HG03097 (cell line): Measurements from ENCODE around the gene PIN1.
"Not testable (repeated sequence)": the region's sequence is repeated elsewhere in the genome, so short reads cannot be mapped to it uniquely, and the experiment has no call there.

ENCODE experiments used
- ATAC-seq: cut with Tn5 transposase; IDR thresholded peaks from one replicate; pipeline ENCODE4 v1.9.1; 2021; ENCODE audit not compliant: unreplicated experiment, low FRiP score

The PIN1 gene

GRCh38 chr19:9834726-9835506 lies at the start of gene PIN1:
Gene PIN1 (plus strand): TSS chr19:9835318. CDS start chr19:9835345, 27 bp downstream.
- peak; percentile 87 for ATAC-seq

GRCh38 chr19:9785367-9786331 lies 49.5 kb upstream of the PIN1 start:
- ATAC-seq = peak; percentile 50

- ATAC-seq = no peak
Measured at GRCh38 chr19:9786342-9786741, 48.8 kb upstream of the PIN1 start.

- no peak for ATAC-seq
Measured at GRCh38 chr19:9786819-9787218, 48.3 kb upstream of the PIN1 start.

- not testable (repeated sequence) for ATAC-seq
Measured at GRCh38 chr19:9788604-9789003, 46.5 kb upstream of the PIN1 start.

- no peak for ATAC-seq
Measured at GRCh38 chr19:9789066-9789465, 46.1 kb upstream of the PIN1 start.

- ATAC-seq = not testable (repeated sequence)
Measured at GRCh38 chr19:9789579-9789978, 45.5 kb upstream of the PIN1 start.

- ATAC-seq = not testable (repeated sequence)
Measured at GRCh38 chr19:9791073-9791367, 44.1 kb upstream of the PIN1 start.

- ATAC-seq = no peak
Measured at GRCh38 chr19:9791552-9792205, 43.4 kb upstream of the PIN1 start.

- no peak for ATAC-seq
Measured at GRCh38 chr19:9792206-9793070, 42.7 kb upstream of the PIN1 start.

GRCh38 chr19:9793071-9793591 lies 42.0 kb upstream of the PIN1 start:
- ATAC-seq = no peak

GRCh38 chr19:9796113-9796773 lies 38.9 kb upstream of the PIN1 start:
- peak; percentile 47 for ATAC-seq

- no peak for ATAC-seq
Measured at GRCh38 chr19:9797871-9798270, 37.2 kb upstream of the PIN1 start.

- ATAC-seq = no peak
Measured at GRCh38 chr19:9799162-9799561, 36.0 kb upstream of the PIN1 start.

- ATAC-seq = no peak
Measured at GRCh38 chr19:9801976-9802375, 33.1 kb upstream of the PIN1 start.

GRCh38 chr19:9806803-9807202 lies 28.3 kb upstream of the PIN1 start:
- ATAC-seq = no peak

GRCh38 chr19:9808855-9809824 lies 26.0 kb upstream of the PIN1 start:
- ATAC-seq = no peak

GRCh38 chr19:9811139-9811538 lies 24.0 kb upstream of the PIN1 start:
- ATAC-seq = no peak
